Fibroblast of villous mesenchyme (primary cell): ENCODE measurements around the gene PTPN2. TPM values are rescaled to one million over a fixed set of nuclear protein-coding genes. Genes with fewer than 3 reads are reported as not detected.

ENCODE experiments used
- DNase-seq: peaks from one replicate; pipeline ENCODE4 v3.0.0-alpha.2; 2010; ENCODE audit warnings: low read depth
- H3K4me3 ChIP-seq: 2 replicates; pipeline ENCODE4 v1.5.1; 2011; ENCODE audit warnings: low read depth, mild to moderate bottlenecking, low read length
- CTCF ChIP-seq: IDR thresholded peaks from 2 replicates; pipeline ENCODE4 v1.5.1; 2012; ENCODE audit warnings: low read depth, mild to moderate bottlenecking, low read length; ENCODE audit not compliant: insufficient read depth
- total RNA-seq: library from RNA; depleted of rRNA; stranded (reverse); fragments of >200 nt; gene quantifications from 2 replicates; pipeline ENCODE4 v1.2.3, GENCODE V29; 2012

The PTPN2 gene
- total RNA-seq, 1 donor, result 31.1 TPM

GRCh38 chr18:12867441-12868123 is 16.5 kb downstream of the PTPN2 start:
- no peak for DNase-seq
- no peak for TF ChIP-seq CTCF
- no peak overlapping the region for H3K4me3 ChIP-seq

- DNase-seq, result no peak
- no peak overlapping the region for H3K4me3 ChIP-seq
- TF ChIP-seq CTCF, result no peak
Observed at GRCh38 chr18:12863687-12864216, 20.3 kb downstream of the PTPN2 start.

- DNase-seq, result no peak
- H3K4me3 ChIP-seq, result no peak overlapping the region
- no peak for TF ChIP-seq CTCF
Observed at GRCh38 chr18:12862874-12863482, 21.1 kb downstream of the PTPN2 start.

- no peak for DNase-seq
- TF ChIP-seq CTCF, result no peak
- H3K4me3 ChIP-seq, result no peak overlapping the region
Observed at GRCh38 chr18:12862467-12862866, 21.6 kb downstream of the PTPN2 start.

- no peak for DNase-seq
- H3K4me3 ChIP-seq, result no peak overlapping the region
- TF ChIP-seq CTCF, result no peak
Observed at GRCh38 chr18:12861637-12862036, 22.4 kb downstream of the PTPN2 start.

GRCh38 chr18:12860530-12860929 is 23.5 kb downstream of the PTPN2 start:
- no peak for TF ChIP-seq CTCF
- no peak overlapping the region for H3K4me3 ChIP-seq
- no peak for DNase-seq
